ENCODE data around the gene CRKL.
"Not testable (repeated sequence)": the region's sequence is repeated elsewhere in the genome, so short reads cannot be mapped to it uniquely, and the experiment has no call there.

Gene CRKL

GRCh38 chr22:20967697-20968211, 50.5 kb downstream of the CRKL start:
- DNase-seq, result no peak

GRCh38 chr22:20968281-20968977, 51.2 kb downstream of the CRKL start:
- DNase-seq, result no peak

DNA sequence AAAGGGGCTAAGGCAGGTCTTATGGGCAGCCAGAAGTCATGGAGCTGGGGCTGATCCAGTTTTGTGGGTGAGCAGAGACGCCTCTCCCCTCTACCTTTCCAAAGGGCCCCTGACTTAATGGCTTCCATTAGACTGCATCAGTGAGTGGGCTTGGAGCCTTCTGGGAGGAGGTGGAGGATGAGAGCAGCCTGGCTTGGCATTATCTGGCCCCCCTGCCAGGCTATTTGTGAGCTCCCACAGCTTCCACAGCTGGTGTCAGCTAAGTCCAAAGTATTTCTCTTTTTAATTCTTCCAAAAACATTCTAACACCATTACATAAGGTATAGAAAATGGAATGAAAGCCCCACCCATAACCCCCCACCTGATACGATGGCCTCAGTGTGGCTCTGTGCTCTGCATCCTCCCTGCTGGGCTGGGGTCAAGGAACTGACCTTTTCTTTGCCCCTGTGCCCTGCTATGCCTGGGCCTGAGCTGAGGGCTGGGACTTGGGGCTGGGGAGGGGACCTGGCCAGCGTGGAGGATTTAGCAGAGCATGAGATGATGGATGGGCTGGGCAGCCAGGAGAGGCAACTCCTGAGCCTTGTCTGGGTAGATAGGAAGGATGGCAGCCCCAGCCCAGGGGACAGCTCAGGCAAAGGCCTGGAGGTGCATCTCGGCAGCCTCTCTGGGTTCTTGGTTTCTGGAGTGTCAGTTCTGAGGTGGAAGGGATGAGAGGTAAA, 53.9 kb downstream of the CRKL start:
- DNase-seq, result peak; percentile 44 to 74

DNA sequence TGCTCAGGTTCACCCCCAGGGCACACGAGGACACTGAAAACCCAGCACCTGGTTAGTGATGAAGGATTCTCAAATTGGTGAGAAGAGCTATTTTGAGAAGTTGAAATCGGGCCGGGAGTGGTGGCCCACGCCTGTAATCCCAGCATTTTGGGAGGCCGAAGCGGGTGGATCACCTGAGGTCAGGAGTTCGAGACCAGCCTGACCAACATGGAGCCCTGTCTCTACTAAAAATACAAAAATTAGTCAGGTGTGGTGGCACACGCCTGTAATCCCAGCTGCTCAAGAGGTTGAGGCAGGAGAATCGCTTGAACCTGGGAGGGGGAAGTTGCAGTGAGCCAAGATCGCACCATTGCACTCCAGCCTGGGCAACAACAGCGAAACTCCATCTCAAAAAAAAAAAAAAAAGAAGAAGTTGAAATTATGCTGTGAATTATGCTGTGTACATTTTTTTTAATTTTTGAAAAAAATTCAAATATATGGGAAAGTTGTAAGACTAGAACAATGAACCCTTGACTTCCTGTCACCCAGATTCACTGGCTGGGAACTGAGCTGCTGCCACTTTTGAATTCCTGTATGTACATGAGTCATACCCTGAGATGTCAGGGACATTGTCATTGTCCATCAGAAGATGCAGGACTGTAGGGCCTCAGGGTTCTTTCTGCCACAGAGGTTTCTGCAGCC, 54.9 kb downstream of the CRKL start:
- not testable (repeated sequence) for DNase-seq

DNA sequence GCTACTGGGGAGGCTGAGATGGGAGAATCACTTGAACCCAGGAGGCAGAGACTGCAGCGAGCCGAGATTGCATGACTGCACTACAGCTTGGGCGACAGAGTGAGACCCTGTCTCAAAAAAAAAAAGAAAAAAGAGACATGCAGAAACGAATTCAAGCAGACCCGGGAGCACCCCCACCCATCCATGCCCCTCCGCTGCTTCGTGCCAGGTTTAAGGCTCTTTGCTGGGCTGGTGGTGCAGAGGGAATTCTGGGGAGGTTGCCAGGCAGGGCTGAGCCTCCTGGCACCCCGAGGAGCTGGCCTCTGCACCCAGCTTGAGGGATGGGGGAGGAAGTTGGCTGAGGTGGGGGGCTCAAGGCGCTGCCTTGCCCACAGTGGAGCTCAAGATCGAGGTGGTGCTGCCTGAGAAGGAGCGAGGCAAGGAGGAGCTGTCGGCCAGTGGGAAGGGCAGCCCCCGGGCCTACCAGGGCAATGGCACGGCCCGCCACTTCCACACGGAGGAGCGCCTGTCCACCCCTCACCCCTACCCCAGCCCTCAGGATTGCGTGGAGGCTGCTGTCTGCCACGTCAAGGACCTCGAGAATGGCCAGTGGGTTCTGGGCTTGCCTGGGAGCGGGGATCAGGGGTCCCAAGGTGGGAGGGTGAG, 55.8 kb downstream of the CRKL start:
- DNase-seq, result no peak

- no peak for DNase-seq
Observed at GRCh38 chr22:20973634-20974286, 56.6 kb downstream of the CRKL start.

- no peak for DNase-seq
Observed at GRCh38 chr22:20974336-20974955, 57.2 kb downstream of the CRKL start.

DNA sequence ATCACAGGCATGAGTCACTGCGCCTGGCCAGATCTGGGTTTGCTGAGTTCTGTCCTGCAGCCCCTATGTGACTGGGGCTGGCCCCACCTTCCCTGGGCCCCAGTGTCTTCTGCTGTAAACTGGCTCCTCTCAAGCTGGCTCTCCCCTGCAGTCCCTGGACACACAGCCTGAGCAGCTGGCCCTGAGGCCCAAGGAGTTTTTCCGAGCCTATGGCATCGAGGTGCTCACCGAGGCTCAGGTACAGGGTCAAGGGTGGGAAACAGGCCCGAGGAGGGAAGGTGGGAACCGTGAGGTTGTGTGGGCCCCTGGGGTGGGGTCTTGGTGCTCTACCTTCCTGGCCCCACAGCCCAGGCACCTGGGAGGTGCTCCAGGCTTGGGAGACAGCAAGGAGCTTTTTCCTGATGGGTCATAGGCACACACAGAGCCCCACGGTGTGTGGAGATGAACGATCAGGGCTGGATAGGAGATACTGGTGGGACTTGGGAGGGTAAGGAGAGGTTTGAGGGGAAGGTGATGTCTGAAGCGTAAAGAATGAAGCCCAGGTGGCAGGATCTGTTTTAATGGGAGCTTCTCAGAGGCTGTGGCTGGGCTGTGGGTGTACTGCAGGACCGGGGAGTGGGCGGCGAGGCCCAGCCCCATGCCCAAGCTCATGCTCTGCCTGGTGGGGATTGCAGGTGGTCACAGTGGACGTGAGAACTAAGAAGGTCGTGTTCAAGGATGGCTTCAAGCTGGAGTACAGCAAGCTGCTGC, 58.5 kb downstream of the CRKL start:
- DNase-seq, result no peak

GRCh38 chr22:20976291-20976877, 59.2 kb downstream of the CRKL start:
- DNase-seq, result no peak

- DNase-seq, result no peak
Observed at GRCh38 chr22:20977019-20977418, 59.8 kb downstream of the CRKL start.

- no peak for DNase-seq
Observed at GRCh38 chr22:20977516-20978170, 60.4 kb downstream of the CRKL start.

DNA sequence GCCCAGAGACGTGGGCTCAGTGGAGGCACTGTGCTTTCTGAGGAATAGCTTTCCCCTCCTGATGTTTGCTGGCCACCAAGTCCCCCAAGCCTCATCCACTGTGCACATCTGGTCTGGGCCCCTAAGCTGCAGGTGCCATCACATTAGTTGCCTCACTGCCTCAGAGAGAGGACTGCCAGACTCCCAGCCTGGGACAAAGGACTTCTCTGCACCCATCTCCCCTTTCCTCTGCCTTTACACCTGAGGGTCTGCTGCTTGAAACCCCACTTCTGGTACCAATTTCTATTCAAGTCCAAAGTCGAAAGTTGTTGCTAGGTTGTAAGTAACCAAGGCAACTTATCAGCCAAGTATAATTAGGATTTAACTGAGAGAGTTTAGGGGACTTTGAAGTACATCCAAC, 61.2 kb downstream of the CRKL start:
- no peak for DNase-seq

- DNase-seq, result no peak
Observed at GRCh38 chr22:20979243-20979809, 62.1 kb downstream of the CRKL start.

GRCh38 chr22:20979940-20980453, 62.8 kb downstream of the CRKL start:
- DNase-seq, result no peak

- DNase-seq, result no peak
Observed at GRCh38 chr22:20980523-20980922, 63.3 kb downstream of the CRKL start.

DNA sequence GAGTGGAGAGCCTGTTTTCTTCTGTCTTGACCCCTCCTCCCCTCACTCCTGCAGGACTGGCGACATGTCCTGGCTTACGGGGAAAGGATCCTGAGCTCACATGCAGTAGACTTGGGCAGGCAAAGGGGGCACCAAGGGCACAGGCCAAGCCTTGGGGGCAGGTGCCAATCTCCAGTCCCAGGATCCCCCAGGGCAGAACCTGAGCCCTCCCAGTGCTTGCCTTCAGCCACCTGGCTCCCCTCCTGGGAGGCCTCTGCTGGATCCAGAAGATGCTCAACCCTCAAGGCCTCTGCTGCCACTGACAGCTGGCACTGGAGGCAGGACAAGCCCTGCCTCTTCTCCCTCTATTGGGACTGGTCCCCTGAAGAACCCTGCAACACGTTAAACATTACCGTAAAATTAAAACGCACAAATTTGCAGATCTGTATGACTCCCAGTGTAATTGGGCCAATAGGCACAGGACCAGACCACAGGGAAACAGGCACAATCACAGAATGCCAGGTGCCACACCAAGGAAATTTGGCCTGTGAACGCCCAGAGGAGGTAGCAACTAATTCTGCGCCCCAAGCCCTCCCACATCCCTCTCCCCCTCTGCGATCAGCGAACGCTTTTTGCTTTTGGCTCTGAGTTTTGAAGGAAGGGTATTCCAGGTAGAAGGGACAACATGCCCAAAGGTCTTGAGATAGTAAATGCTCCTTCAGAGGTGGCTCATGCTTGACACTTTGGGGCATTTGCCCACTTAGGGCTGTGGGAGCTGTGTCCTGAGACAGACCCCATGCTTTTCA, 63.9 kb downstream of the CRKL start:
- no peak for DNase-seq

GRCh38 chr22:20981787-20982562, 64.8 kb downstream of the CRKL start, which contains the start of gene LZTR1:
Gene LZTR1, plus strand, starts transcription at chr22:20982297. Its CDS starts 75 bp downstream, at chr22:20982372.
- DNase-seq, result peak; percentile 84 to 86

GRCh38 chr22:20982563-20982882, 65.3 kb downstream of the CRKL start:
- no peak for DNase-seq

Data from NCI-H446 (cell line).